Left kidney (tissue), 2 donors: ENCODE measurements around the gene TEX19. TPM values are rescaled to one million over a fixed set of nuclear protein-coding genes. Genes with fewer than 3 reads are reported as not detected.
"Not testable (repeated sequence)": the region's sequence is repeated elsewhere in the genome, so short reads cannot be mapped to it uniquely, and the experiment has no call there.

Experiments used
- DNase-seq: peaks from one replicate; pipeline ENCODE4 v3.0.0-alpha.2; 2013
- polyA plus RNA-seq: library from polyadenylated mRNA; unstranded; fragments of 120-200 nt; gene quantifications from one replicate; pipeline ENCODE4 v1.2.1, GENCODE V29; 2013; ENCODE audit not compliant: insufficient read length

Gene TEX19
- polyA plus RNA-seq, 1 donor = not detected

DNA sequence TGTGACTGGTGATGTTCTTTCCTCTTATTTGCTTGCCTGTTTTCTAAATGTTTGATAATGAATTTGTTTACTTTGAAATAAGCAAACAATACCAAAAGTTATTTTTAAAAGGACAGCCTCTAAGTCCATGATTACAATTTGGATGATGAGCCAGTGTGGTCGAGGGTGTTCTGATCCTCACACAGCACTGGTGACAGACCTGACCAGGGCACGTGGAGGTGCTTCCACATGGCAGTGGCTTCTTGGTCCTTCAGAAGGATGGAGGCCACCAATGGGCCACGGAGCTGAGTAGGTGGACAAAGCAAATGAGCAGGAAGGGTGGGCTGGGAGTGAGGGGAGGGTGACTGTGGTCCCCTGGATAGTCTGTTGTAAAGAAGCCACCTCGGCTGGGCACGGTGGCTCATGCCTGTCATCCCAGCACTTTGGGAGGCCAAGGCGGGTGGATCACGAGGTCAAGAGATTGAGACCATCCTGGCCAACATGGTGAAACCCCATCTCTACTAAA is 4.2 kb upstream of the TEX19 start:
- DNase-seq = no peak

DNA sequence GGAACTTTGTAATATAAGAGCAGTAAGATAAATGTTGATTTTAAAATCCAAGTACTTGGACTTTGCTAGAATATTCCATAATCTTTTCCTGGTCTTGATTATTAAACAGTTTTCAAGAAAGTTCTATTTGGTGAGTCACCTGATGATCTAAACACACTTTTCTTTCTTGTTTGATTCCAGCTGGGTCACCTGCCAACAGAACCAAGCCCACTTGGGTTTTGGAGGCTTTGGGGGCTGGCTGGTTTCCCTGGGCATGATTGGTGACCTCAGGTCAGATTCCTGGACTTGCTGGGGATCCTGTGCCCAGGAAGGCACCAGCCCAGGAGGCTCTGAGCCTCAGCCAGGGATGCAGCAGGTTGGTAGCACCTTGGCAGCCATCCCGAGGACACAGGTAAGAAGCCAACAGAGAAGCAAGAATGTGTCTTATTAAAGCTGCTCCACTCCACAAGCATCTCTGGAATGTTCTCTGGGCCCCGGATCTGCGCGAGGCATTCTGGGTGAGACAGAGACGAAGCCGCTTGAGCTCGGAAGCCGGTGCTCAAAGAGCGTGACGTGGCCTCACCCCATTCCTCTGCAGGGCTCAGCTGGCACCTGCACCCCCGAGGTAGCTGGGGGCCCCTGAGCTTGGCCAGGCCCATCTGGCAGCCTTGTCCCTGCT is 3.1 kb upstream of the TEX19 start:
- no peak for DNase-seq

DNA sequence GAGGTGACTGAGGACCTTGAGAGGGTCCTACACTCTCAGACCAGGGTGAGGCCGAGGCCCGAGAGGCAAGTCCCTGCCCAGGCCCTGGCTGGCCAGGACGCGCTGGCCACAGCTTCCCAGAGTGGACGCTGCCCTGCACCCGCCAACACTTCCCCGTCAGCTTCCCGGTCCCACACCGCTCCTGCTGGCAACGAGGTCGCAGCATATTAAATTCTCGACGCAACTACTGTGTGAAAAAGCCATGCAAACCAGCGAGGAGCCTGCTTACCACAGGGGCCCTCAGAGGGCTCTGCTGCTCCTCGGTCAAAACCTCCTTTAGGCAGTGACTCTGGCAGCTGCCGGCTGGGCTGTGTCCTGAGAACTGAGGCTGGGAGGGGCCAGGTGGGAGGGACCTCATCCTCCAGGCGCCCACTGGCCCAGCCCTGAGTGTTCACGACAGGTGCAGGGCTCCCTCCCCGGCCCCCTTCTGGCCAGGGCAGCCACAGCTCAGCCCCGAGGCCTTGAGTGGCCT is 2.1 kb upstream of the TEX19 start:
- no peak for DNase-seq

DNA sequence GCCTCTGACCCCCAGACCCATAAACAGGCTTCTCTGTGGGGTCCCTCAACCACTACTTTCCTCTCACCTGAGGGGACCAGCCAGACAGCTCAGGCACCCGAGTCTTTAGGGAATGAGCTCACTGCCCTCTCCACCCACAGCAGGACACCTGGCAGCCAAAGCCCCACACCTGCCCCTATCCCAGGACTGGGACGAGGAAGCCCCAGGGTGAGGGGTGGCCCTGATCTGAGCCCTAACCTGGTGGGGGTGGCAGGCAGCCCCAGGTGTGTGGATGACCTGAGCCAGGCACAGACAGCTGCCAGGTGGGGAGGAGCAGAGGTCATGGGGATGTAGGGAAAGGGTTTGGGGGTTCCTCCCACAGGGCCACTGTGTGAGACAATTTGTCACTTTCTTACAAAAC is 1.7 kb upstream of the TEX19 start:
- DNase-seq = no peak

DNA sequence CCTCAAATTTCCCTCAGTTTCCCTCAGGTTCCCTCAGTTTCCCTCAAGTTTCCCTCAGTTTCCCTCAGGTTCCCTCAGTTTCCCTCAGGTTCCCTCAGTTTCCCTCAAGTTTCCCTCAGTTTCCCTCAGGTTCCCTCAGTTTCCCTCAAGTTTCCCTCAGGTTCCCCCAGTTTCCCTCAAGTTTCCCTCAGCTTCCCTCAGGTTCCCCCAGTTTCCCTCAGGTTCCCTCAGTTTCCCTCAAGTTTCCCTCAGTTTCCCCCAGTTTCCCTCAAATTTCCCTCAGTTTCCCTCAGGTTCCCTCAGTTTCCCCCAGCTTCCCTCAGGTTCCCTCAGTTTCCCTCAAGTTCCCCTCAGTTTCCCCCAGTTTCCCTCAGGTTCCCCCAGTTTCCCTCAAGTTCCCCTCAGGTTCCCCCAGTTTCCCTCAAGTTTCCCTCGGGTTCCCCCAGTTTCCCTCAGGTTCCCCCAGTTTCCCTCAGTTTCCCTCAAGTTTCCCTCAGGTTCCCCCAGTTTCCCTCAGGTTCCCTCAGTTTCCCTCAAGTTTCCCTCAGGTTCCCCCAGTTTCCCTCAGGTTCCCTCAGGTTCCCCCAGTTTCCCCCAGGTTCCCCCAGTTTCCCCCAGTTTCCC is 516 bp downstream of the TEX19 start:
- not testable (repeated sequence) for DNase-seq

DNA sequence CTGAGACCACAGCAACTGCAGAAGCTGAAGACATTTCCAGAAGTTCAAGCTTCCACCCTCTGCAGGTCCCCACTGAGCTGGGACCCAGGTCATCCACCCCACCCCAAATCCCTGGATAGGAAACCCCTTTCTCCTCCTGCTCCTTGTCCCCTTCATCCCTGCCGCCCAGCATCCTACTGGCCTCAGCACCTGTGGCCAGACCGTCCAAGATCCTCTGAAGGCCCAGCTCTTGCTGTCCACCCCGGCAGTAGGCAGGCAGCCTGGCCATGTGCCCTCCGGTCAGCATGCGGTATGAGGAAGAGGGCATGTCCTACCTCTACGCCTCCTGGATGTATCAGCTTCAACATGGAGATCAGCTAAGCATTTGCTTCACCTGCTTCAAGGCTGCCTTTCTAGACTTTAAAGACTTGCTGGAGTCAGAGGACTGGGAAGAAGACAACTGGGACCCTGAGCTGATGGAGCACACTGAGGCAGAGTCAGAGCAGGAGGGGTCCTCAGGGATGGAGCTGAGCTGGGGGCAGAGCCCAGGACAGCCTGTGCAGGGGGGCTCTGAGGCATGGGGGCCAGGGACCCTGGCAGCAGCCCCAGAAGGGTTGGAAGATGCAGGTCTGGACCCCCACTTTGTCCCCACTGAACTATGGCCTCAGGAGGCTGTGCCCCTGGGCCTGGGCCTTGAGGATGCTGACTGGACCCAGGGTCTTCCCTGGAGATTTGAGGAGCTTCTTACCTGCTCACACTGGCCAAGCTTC is 3.0 kb downstream of the TEX19 start:
- DNase-seq = no peak

DNA sequence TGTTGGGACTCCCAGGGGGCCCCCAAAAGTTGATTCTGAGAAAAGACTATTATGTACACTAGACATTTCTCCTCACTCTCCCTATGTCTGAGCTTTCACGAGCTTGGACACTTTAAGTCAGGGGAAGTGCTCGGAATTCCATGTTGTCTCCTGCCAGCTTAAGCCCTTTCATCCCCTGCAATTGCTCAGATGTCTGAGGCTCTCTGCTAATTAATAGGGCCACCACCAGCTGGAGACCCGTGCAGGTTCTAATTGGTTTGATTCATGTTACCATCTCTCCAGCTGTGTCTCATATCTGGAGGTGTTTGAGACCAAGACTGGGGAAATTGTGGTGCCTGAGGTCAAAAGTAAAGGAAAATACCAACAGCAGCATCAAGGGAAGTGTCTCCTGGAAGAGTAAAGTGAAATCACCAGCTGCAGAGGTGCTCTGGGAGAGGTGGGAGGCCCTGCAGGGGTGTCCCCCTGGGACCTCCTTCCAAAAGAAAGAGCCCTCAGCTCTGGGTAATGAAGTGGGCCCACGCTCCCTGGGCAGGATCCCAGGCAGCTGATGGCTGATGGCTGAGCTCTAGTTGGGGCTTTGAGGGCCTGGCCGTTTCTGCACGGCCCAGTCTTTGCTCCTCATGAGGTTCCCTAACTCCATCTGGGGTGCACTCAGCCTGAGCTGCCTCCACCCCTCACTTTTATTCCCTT is 6.7 kb downstream of the TEX19 start:
- no peak for DNase-seq

DNA sequence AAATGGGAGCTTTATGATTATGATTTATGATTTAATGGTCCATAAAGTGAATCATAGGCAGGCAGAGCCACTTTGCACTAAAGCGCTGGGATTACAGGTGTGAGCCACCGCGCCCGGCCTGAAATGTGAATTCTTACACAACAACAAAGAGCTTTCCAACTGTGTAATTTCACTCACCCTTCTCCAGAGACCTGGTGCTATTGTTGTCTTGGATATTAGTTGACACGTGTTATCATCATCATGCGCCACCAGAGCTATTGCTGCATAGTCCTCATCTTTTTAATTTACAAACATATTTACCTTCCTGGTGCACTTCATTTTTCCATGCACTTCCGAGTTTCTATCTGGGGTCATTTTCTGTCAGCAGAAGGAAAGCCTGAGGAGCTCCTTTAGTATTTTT is 7.7 kb downstream of the TEX19 start:
- DNase-seq = no peak

DNA sequence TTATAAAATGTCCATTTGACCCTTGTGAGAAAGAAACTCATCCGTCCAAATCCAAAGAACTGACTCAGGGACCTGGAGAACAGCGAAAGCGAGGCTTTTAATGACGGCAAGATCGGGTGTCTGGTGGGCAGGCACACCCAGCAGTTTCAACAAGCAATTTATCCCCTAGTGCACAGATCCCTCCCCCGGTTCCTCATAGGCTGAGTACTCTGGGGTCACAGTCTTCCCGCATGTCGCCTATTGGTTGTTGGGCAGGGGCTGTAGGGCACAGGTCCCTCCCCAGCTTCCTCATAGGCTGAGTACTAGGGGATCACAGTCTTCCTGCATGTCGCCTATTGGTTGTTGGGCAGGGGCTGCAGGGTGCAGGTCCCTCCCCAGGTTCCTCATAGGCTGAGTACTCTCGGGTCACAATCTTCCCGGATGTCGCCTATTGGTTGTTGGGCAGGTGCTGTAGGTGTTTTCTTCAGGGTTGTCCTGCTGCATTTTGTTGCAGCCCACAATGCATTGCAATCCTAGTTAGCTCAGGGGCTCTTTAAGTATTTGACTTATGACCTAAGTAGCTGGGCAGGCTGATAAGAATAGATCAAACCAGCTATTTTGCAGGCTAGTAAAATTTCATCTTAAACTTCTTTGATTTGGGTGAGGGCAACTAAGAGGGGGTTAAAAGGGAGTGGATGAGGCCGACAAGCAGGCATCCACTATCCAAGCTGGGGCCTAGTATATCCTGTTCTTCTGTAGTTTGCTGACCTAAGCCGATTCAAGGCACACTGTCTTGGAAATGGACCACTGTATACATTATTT is 8.9 kb downstream of the TEX19 start:
- DNase-seq = no peak

DNA sequence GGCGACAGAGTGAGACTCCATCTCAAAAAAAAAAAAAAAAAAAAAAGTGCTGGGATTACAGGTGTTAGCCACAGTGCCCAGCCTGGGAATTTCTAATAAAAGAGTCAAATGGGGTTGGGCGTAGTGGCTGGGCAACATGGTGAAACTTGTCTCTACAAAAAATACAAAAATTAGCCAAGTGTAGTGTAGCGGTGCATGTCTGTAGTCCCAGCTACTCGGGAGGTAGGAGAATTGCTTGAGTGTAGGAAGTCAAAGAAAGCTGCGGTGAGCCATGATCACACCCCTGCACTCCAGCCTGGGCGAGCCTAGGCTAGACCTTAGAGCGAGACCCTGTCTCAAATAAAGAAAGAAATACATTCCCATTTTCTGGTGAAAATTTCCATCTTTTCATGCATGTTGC is 10.2 kb downstream of the TEX19 start:
- no peak for DNase-seq

DNA sequence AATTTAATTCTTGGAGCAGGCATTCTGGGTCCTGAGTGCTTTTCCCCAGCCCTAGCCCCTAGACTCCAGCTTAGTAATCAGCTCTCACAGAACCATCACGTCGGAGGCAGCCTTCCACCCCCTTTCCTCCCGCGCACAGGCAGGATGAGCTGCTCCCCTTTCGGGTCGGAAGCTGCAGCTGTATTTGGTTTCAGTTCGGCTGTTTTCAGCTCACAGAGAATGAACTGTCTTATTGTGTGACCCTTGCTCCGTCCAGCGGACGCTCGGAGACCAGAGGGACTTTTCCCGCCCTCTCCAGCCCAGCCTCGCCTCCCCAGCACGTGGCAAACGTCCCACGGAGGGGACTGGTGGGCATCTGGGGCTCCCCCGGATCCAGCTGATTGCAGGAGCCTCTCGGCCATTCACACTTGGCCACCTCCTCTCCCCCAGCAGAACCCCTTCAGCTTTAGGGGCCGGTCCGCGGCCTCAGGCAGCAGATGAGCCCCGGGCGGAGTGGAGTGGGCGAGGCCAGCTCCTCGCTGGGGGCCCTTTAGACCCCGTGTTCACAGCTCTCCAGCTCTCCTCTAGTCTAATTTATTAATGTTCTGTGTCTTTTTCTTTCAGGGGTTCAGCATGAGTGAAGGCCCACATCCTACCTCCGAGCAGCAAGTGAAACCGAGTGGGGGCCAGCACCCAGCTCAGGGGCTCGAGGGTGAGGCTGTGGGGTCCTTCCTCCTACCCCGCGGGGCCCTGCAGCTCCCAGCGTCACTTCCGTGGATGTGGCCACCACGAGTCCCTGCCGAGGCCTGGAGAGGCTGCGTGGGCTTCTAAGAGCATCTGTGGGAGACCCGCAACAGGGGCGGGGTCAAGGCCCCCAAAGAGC is 11.7 kb downstream of the TEX19 start:
- DNase-seq = no peak

DNA sequence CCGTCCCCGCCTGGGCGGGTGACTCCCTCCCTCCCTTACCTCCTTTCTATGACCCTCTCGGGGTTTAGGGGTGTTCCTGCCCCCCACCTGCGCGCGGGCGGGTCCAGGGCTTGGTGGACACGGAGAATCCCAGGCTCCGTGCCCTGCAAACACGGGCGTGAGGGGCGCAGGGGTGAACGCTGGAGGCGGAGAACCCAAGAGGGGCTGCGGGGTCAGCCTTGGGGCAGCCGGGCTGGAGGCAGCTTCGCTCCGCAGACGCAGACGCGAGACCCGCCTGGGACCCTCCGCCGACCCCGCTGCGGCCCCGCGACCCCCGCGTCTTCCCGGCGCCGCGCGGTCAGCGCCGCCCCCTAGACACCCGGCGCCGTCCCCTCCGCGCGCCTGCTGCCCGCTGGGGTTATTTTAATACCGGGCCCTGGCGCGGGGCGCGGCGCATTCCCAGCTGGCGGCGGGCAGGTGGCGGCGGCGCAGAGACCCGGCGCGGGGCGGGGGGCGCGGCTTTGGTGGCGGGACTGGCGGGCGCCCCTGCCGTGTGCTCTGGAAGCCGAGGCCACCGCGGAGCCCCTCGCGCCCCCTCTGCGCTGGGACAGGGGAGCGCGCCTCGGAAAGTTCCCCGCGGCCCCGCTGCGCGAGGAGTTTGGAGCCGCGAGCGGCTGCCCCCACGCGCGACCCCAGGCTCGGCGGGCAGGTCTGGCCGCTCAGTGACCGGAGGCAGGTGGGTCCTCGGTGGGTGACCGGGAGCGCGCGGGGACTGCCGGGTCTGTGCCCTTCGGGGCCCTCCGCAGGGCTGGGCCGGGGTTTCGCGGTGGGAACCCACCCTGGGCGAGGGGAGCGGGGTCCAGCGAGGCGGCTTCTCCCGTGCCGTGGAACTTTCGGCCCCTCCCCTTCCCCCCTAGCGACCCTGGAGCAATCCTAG is 12.5 kb downstream of the TEX19 start, which contains the start of gene UTS2R:
UTS2R (plus strand) TSS at position 433 of the 916 bp plus-strand sequence. CDS start 2,560 bp downstream, outside the sequence.
- DNase-seq = no peak

DNA sequence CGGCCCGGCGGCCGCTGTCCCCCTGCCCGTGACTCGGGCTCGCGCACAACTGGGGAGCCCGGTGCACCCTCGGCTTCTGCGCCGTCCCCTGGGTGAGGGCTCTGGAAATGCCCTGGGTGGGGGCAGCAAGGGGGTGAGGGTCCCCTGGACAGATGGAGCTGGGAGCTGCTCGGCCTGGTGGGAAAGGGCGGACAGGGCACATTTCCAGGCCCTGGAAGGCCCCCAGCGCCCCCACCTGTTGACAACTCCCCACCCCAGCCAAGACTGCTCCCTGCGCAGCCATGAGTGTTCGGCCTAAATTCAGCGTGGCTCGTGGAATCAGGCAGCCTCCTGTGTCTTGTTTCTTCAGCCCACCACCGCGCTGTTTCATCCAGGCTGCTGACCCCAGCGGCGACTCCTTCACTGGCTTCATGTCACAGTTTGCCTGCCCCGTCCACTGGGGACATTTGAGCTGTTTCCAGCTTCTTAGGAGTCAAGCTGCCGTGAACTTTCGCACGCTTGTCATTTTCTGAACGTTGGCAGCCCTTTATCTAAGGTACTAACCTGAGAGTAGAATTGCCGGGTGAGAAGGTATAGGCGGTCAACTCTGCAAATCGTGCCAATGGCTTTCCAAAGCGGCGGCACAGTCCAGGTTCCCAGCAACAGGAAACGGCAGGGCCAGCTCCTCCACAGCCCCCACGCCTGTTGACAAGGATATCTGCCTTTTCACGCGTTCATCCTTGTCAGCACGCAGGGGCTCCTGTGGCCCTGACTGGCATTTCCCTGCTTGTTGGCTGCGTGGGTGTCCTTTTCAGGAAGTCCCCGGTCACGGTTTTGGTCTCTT is 13.4 kb downstream of the TEX19 start:
- DNase-seq = no peak

DNA sequence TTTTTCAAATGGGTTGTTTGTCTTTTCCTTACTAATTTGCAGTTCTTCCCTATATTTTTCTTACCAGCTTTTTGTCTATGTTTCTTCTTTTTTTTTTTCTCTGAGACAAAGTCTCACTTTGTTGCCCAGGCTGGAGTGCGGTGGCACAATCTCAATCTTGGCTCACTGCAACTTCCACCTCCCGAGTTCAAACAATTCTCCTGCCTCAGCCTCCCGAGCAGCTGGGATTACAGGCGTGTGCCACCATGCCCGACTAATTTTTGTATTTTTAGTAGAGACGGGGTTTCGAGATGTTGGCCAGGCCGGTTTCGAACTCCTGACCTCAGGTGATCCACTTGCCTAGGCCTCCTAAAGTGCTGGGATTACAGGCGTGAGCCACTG is 14.0 kb downstream of the TEX19 start:
- DNase-seq = not testable (repeated sequence)

DNA sequence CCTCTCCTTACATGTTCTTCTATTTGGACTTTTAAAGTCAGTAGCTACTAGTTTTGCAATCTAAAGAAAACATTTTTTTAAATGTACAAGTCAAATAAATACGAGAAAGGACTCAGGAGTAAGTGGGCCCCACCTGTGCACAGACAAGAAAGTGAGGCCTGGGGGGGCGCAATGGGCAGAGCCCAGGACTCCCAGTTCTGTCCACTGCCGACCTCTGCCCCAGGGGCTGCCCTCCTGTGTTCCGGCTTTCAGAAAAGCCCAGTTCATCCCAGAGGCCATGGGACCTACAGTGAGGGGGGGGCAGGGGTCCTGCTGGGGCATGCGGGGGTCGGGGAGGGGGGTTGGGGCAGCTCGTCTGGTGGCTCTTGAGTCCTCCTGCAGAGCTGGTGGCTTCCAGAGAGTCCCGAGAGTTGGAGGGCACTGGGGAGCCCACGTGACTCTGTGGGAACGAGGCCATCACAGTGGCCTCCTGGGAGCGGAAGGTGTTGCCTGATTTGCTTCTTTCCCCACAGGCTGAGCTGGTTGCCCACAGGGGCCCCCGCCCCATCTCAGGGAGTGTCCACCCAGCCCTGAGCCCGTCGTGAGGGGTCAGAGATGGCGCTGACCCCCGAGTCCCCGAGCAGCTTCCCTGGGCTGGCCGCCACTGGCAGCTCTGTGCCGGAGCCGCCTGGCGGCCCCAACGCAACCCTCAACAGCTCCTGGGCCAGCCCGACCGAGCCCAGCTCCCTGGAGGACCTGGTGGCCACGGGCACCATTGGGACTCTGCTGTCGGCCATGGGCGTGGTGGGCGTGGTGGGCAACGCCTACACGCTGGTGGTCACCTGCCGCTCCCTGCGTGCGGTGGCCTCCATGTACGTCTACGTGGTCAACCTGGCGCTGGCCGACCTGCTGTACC is 14.9 kb downstream of the TEX19 start:
- DNase-seq = no peak

DNA sequence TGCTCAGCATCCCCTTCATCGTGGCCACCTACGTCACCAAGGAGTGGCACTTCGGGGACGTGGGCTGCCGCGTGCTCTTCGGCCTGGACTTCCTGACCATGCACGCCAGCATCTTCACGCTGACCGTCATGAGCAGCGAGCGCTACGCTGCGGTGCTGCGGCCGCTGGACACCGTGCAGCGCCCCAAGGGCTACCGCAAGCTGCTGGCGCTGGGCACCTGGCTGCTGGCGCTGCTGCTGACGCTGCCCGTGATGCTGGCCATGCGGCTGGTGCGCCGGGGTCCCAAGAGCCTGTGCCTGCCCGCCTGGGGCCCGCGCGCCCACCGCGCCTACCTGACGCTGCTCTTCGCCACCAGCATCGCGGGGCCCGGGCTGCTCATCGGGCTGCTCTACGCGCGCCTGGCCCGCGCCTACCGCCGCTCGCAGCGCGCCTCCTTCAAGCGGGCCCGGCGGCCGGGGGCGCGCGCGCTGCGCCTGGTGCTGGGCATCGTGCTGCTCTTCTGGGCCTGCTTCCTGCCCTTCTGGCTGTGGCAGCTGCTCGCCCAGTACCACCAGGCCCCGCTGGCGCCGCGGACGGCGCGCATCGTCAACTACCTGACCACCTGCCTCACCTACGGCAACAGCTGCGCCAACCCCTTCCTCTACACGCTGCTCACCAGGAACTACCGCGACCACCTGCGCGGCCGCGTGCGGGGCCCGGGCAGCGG is 15.7 kb downstream of the TEX19 start:
- DNase-seq = no peak
